OCI-LY1 (cell line): ENCODE measurements around the gene NTHL1.

Experiments
- H2AFZ ChIP-seq: fragments of 200-600 bp; sonication (generic), shearing (Covaris generic); 2 replicates; pipeline ENCODE4 v1.6.0; 2014; ENCODE audit warnings: antibody characterized with exemption, mild to moderate bottlenecking, low read length
- H3F3A ChIP-seq: fragments of 200-600 bp; sonication (generic), shearing (Covaris generic); 2 replicates; pipeline ENCODE4 v1.6.0; 2014; ENCODE audit warnings: mild to moderate bottlenecking, antibody characterized with exemption, low read length, moderate library complexity; ENCODE audit not compliant: insufficient read depth
- H3K27ac ChIP-seq: fragments of 200-600 bp; sonication (generic); 2 replicates; pipeline ENCODE4 v1.5.1; 2014; ENCODE audit warnings: low read length, mixed run types, mild to moderate bottlenecking, low read depth; ENCODE audit not compliant: poor library complexity, severe bottlenecking
- H3K27me3 ChIP-seq: fragments of 200-600 bp; sonication (generic); 2 replicates; pipeline ENCODE4 v1.6.0; 2014; ENCODE audit warnings: antibody characterized with exemption, mild to moderate bottlenecking, low read length, moderate library complexity; ENCODE audit not compliant: insufficient read depth
- H3K36me3 ChIP-seq: fragments of 200-600 bp; sonication (generic); 2 replicates; pipeline ENCODE4 v1.6.1; 2014; ENCODE audit warnings: mild to moderate bottlenecking, antibody characterized with exemption, low read length, moderate library complexity, mixed read lengths; ENCODE audit not compliant: insufficient read depth
- H3K4me1 ChIP-seq: fragments of 200-600 bp; sonication (generic); 2 replicates; pipeline ENCODE4 v1.5.1; 2014; ENCODE audit warnings: mild to moderate bottlenecking, low read length, moderate library complexity; ENCODE audit not compliant: insufficient read depth, severe bottlenecking
- H3K4me2 ChIP-seq: fragments of 200-600 bp; sonication (generic), shearing (Covaris generic); 2 replicates; pipeline ENCODE4 v1.6.1; 2014; ENCODE audit warnings: low read length
- H3K4me3 ChIP-seq: fragments of 200-600 bp; sonication (generic); 2 replicates; pipeline ENCODE4 v1.5.1; 2014; ENCODE audit warnings: low read length, low read depth, mild to moderate bottlenecking, mixed read lengths; ENCODE audit not compliant: poor library complexity, severe bottlenecking
- H3K79me2 ChIP-seq: fragments of 200-600 bp; shearing (Covaris generic); 2 replicates; pipeline ENCODE4 v1.6.1; 2016; ENCODE audit warnings: mixed run types, low read length, mixed read lengths; ENCODE audit not compliant: insufficient read depth
- H3K9ac ChIP-seq: fragments of 200-600 bp; sonication (generic), shearing (Covaris generic); 2 replicates; pipeline ENCODE4 v1.6.1; 2014; ENCODE audit warnings: mild to moderate bottlenecking, low read length, mixed read lengths
- H3K9me2 ChIP-seq: fragments of 200-600 bp; sonication (generic), shearing (Covaris generic); 2 replicates; pipeline ENCODE4 v1.6.1; 2014; ENCODE audit warnings: low read depth, mild to moderate bottlenecking, low read length, mixed read lengths
- H3K9me3 ChIP-seq: fragments of 200-600 bp; shearing (Covaris generic); 2 replicates; pipeline ENCODE4 v1.6.1; 2014; ENCODE audit warnings: low read length, mixed read lengths
- H4K20me1 ChIP-seq: fragments of 200-600 bp; sonication (generic), shearing (Covaris generic); 2 replicates; pipeline ENCODE4 v1.6.0; 2016; ENCODE audit warnings: mild to moderate bottlenecking, low read length; ENCODE audit not compliant: insufficient read depth
- CTCF ChIP-seq: fragments of 200-600 bp; sonication (generic), shearing (Covaris generic); IDR thresholded peaks from 2 replicates; pipeline ENCODE4 v1.5.1; 2017; ENCODE audit warnings: mild to moderate bottlenecking, antibody characterized with exemption, low read length, moderate library complexity, mixed read lengths
- EZH2 ChIP-seq: fragments of 200-600 bp; sonication (generic), shearing (Covaris generic); IDR thresholded peaks from 2 replicates; pipeline ENCODE4 v1.8.0; 2017; ENCODE audit warnings: borderline replicate concordance, mixed run types, mild to moderate bottlenecking, antibody characterized with exemption, low read length, moderate library complexity, mixed read lengths

NTHL1 gene

GRCh38 chr16:2023092-2024031 is 24.3 kb downstream of the NTHL1 start:
- Histone ChIP-seq H3K79me2 (no peaks in the 10 kb centered on the region), H3K9me2 (no peaks in the 10 kb centered on the region), H2AFZ (no peak overlapping the region), H3F3A (no peaks in the 10 kb centered on the region), H4K20me1 (no peaks in the 10 kb centered on the region), H3K9ac (peak overlapping the region; percentile 32; the same call in 1 of the 2 replicates), H3K27ac (no peak overlapping the region), H3K4me2 (peak overlapping the region; percentile 64), H3K9me3 (no peaks in the 10 kb centered on the region), H3K36me3 (no peaks in the 10 kb centered on the region), H3K4me1 (peaks cover 16% of the 10 kb centered on the region), H3K4me3 (peak overlapping the region; percentile 45), H3K27me3 (peaks cover 16% of the 10 kb centered on the region)
- TF ChIP-seq EZH2 (no peak), CTCF (peak; percentile 95)

- H3K27ac ChIP-seq: no peak overlapping the region
- H3K9me3 ChIP-seq: no peaks in the 10 kb centered on the region
- no peak overlapping the region for H2AFZ ChIP-seq
- H3K79me2 ChIP-seq: no peaks in the 10 kb centered on the region
- no peaks in the 10 kb centered on the region for H3K36me3 ChIP-seq
- no peaks in the 10 kb centered on the region for H3F3A ChIP-seq
- H3K9ac ChIP-seq: peak overlapping the region; percentile 32; the same call in 1 of the 2 replicates
- peak overlapping the region; percentile 64 for H3K4me2 ChIP-seq
- no peaks in the 10 kb centered on the region for H4K20me1 ChIP-seq
- H3K9me2 ChIP-seq: no peaks in the 10 kb centered on the region
- H3K4me1 ChIP-seq: peaks cover 16% of the 10 kb centered on the region
- no peak for TF ChIP-seq EZH2
- no peak for TF ChIP-seq CTCF
- H3K27me3 ChIP-seq: peaks cover 9% of the 10 kb centered on the region; the same call in 1 of the 2 replicates
- H3K4me3 ChIP-seq: peak overlapping the region; percentile 45
These were observed 24.9 kb downstream of the NTHL1 start for GRCh38 chr16:2022723-2023091.

- no peaks in the 10 kb centered on the region for H3K36me3 ChIP-seq
- H3K27ac ChIP-seq: no peak overlapping the region
- no peaks in the 10 kb centered on the region for H4K20me1 ChIP-seq
- H3K4me1 ChIP-seq: peaks cover 12% of the 10 kb centered on the region
- no peak overlapping the region for H3K9ac ChIP-seq
- H3K4me2 ChIP-seq: no peak overlapping the region
- no peaks in the 10 kb centered on the region for H3F3A ChIP-seq
- H2AFZ ChIP-seq: no peak overlapping the region
- H3K9me2 ChIP-seq: no peaks in the 10 kb centered on the region
- H3K9me3 ChIP-seq: no peaks in the 10 kb centered on the region
- peaks cover 1% of the 10 kb centered on the region; the same call in 1 of the 2 replicates for H3K27me3 ChIP-seq
- TF ChIP-seq EZH2: no peak
- no peak for TF ChIP-seq CTCF
- no peak overlapping the region for H3K4me3 ChIP-seq
- no peaks in the 10 kb centered on the region for H3K79me2 ChIP-seq
These were observed 27.5 kb downstream of the NTHL1 start for GRCh38 chr16:2019921-2020831.
